IPS-15b (cell line): Measurements from ENCODE around the gene CYP8B1.

Source experiments
- H3K27me3 ChIP-seq: one replicate; pipeline ENCODE4 v1.6.1; 2013; ENCODE audit warnings: low read length; ENCODE audit not compliant: control insufficient read depth, insufficient read depth
- H3K36me3 ChIP-seq: one replicate; pipeline ENCODE4 v1.6.1; 2013; ENCODE audit warnings: low read length; ENCODE audit not compliant: control insufficient read depth, insufficient read depth
- H3K4me1 ChIP-seq: one replicate; pipeline ENCODE4 v1.6.1; 2013; ENCODE audit warnings: mild to moderate bottlenecking, low read length; ENCODE audit not compliant: control insufficient read depth, insufficient read depth
- H3K4me3 ChIP-seq: one replicate; pipeline ENCODE4 v1.5.1; 2013; ENCODE audit warnings: low read depth, low read length
- H3K9ac ChIP-seq: one replicate; pipeline ENCODE4 v1.6.1; 2013; ENCODE audit warnings: low read depth, mild to moderate bottlenecking, low read length
- H3K9me3 ChIP-seq: one replicate; pipeline ENCODE4 v1.6.1; 2013; ENCODE audit warnings: mild to moderate bottlenecking, low read length; ENCODE audit not compliant: control insufficient read depth, insufficient read depth

The CYP8B1 gene

DNA sequence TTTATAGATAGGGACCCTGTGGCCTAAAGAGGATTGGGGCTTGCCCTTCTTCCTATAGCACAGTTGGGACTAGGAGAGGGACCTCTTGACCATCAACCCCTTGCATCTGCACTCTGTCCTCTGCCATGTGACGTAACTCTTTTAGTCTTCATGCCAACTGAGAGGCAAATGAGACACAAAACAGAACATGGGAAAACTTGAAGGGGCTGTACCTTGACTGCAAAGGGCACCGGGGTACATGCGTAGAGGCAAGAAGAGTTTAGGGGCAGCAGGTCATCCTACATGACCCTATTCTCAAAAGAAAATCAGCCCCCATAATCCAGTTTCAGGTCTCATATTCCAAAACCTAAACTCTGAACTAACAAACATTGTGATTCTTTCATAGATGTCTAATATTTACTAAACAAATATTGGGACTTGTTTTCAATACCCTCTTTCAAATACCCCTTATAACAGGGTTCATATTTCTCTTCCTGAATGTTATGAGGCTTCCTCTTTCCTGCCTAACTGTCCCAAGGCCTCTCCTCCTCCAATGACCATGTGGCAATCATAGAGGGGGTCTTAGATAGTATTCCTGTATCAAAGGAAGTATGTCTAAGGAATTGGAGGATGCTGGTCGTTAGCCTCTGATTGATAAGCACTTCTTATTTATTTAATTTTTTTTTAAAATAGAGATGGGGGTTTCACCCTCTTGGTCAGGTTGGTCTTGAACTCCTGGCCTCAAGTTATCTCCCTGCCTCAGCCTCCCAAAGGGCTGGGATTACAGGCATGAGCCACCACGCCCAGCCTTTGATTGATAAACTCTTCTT lies 45.8 kb downstream of the CYP8B1 start:
- no peak overlapping the region for H3K9ac ChIP-seq
- H3K4me3 ChIP-seq, result no peak overlapping the region
- H3K27me3 ChIP-seq, result no peaks in the 10 kb centered on the region
- H3K4me1 ChIP-seq, result no peaks in the 10 kb centered on the region
- no peaks in the 10 kb centered on the region for H3K9me3 ChIP-seq
- H3K36me3 ChIP-seq, result no peaks in the 10 kb centered on the region

DNA sequence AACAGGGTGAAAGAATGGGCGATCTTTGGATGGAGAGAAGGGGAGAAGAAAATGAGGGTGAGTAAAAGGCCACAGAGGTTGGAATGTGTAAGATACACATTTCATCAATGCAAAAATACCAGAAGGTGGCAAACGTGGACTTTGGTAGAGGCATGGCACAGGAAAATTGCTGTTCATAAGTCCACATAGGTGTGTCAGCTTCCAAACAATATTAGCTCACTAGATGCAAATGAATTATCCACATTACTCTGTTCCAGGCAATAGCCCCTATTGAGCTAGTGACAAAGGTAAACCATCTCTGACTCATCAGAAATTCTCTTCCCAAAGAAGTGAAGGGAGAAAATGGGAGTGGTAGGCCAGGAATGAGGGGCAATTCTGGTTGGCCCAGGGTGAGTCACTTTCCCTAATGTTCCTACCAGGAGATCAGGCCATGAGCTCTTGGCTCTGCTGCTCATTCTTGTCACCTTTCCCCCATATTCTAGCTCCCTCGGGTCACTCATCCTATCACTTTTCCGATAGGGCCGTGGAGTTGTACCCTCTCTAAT lies 46.5 kb downstream of the CYP8B1 start:
- Histone ChIP-seq H3K4me1 (no peaks in the 10 kb centered on the region), H3K4me3 (no peak overlapping the region), H3K9ac (no peak overlapping the region), H3K9me3 (no peaks in the 10 kb centered on the region), H3K36me3 (no peaks in the 10 kb centered on the region), H3K27me3 (no peaks in the 10 kb centered on the region)

DNA sequence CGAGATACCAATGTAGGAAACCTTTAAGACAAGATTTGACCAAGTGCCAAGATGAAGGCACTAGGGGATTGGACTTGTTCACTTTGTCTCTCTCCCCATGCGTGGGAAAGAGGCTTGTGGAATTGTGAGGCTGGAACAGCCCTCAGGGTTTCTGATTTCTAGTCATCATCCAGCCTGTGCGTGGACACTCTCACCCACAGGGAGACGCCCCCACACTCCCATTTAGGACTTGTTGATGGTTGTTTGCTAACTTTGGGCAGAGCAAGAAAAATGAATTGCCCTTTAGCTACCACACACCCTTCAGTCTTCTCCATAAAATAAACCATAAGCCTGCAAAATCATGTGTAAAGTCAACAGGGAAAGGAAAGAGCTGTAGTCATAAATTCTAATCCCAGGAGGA lies 48.0 kb downstream of the CYP8B1 start:
- H3K9me3 ChIP-seq, result no peaks in the 10 kb centered on the region
- H3K4me3 ChIP-seq, result no peak overlapping the region
- H3K9ac ChIP-seq, result no peak overlapping the region
- no peaks in the 10 kb centered on the region for H3K27me3 ChIP-seq
- H3K4me1 ChIP-seq, result no peaks in the 10 kb centered on the region
- no peaks in the 10 kb centered on the region for H3K36me3 ChIP-seq

DNA sequence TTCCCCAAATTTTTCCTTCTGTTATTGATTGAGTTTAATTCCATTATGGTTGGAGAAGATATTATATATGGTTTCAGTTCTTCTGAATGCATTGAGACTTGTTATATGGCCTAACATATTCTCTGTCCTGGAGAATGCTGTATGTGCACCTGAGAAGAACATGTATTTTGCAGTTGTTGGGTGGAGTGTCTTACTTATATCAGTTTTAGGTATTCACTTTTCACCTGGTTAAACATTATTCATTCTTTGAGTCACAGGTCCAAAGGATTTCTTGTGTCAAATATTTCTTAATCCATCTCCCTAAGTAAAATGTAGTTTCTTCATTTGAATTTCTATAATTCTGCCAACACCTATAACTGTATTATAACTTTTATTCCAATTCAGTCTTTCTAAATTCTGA lies 48.7 kb downstream of the CYP8B1 start:
- no peaks in the 10 kb centered on the region for H3K27me3 ChIP-seq
- H3K9ac ChIP-seq, result no peak overlapping the region
- no peak overlapping the region for H3K4me3 ChIP-seq
- H3K36me3 ChIP-seq, result no peaks in the 10 kb centered on the region
- no peaks in the 10 kb centered on the region for H3K9me3 ChIP-seq
- no peaks in the 10 kb centered on the region for H3K4me1 ChIP-seq

DNA sequence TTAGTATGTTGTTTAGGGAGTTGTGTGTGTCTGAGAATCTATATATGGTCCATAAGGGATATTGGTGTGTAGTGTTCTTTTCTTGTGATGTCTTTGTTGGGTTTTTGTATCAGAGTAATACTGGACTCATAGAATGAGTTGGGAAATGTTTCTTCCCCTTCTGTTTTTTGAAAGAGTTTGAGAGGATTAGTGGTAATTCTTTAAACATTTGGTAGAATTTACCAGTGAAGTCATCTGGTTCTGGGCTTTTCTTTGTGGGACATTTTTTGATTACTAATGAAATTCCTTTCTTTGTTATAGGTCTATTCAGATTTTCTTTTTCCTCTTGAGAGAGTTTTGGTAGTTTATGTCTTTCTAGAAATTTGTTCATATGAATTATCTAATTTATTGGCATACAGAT lies 49.5 kb downstream of the CYP8B1 start:
- Histone ChIP-seq H3K4me3 (no peak overlapping the region), H3K9ac (no peak overlapping the region), H3K36me3 (no peaks in the 10 kb centered on the region), H3K27me3 (no peaks in the 10 kb centered on the region), H3K9me3 (no peaks in the 10 kb centered on the region), H3K4me1 (no peaks in the 10 kb centered on the region)

DNA sequence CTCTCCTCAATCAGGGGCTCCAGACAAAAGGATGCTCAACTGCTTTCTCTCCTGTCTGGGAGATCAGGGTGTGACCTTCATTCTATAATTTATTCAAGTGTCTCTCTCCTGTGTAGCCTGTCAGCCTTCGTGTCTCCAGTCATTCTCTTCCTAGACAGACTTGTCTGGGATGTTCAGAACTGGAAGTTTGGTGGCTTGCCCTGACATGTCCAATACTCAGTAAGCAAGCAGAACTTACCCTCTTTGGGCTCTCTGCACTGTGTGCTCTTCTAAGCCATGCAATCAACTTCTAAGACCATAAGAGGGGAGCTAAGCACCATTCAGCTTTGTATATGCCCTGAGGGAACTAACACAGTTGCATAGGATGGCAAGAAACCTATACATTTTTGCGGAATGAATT lies 52.3 kb downstream of the CYP8B1 start:
- no peak overlapping the region for H3K4me3 ChIP-seq
- H3K4me1 ChIP-seq, result no peaks in the 10 kb centered on the region
- no peak overlapping the region for H3K9ac ChIP-seq
- no peaks in the 10 kb centered on the region for H3K27me3 ChIP-seq
- H3K9me3 ChIP-seq, result no peaks in the 10 kb centered on the region
- no peaks in the 10 kb centered on the region for H3K36me3 ChIP-seq

DNA sequence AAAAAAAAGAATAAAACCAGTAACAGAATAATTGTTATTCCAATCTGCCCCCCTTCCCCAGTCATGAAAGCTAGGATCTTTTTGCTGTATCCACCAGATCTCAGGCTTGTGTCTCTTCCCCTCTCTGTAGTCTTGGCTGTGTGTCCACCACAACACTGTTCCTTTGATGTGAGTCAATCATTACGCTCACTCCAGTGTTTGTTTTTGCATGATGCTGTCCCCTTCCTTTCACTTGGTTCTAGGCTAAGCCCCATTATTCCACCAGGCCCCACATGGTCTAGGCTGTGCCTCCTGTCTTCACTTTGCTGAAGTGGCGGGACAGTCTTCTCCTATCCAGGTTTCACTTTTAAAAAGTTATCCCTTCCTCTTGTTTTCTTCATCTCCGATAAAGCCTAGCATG lies 52.9 kb downstream of the CYP8B1 start:
- no peak overlapping the region for H3K4me3 ChIP-seq

More for the DNA sequence above, 52.9 kb downstream of the CYP8B1 start:
- H3K9me3 ChIP-seq, result no peaks in the 10 kb centered on the region
- no peaks in the 10 kb centered on the region for H3K36me3 ChIP-seq
- H3K9ac ChIP-seq, result no peak overlapping the region
- H3K4me1 ChIP-seq, result no peaks in the 10 kb centered on the region
- H3K27me3 ChIP-seq, result no peaks in the 10 kb centered on the region
